Choroid plexus epithelial cell (primary cell): ENCODE measurements around the gene KRTAP5-3.
"Not testable (repeated sequence)": the region's sequence is repeated elsewhere in the genome, so short reads cannot be mapped to it uniquely, and the experiment has no call there.

Source experiments
- DNase-seq: peaks from one replicate; pipeline ENCODE4 v3.0.0-alpha.2; 2010; ENCODE audit warnings: low read depth
- H3K4me3 ChIP-seq: 2 replicates; pipeline ENCODE4 v1.5.1; 2011; ENCODE audit warnings: low read depth, mild to moderate bottlenecking, control low read depth, low read length, moderate library complexity
- TF ChIP-seq, protein P1 (sequence below): conservative IDR thresholded peaks from 2 replicates; pipeline ENCODE4 v1.5.1; 2011; ENCODE audit warnings: low read depth, mild to moderate bottlenecking, control low read depth, inconsistent platforms, low read length, moderate library complexity

Gene KRTAP5-3

GRCh38 chr11:1619449-1619848 lies 11.2 kb upstream of the KRTAP5-3 start:
- H3K4me3 ChIP-seq, result no peak overlapping the region
- TF ChIP-seq, protein P1, sequence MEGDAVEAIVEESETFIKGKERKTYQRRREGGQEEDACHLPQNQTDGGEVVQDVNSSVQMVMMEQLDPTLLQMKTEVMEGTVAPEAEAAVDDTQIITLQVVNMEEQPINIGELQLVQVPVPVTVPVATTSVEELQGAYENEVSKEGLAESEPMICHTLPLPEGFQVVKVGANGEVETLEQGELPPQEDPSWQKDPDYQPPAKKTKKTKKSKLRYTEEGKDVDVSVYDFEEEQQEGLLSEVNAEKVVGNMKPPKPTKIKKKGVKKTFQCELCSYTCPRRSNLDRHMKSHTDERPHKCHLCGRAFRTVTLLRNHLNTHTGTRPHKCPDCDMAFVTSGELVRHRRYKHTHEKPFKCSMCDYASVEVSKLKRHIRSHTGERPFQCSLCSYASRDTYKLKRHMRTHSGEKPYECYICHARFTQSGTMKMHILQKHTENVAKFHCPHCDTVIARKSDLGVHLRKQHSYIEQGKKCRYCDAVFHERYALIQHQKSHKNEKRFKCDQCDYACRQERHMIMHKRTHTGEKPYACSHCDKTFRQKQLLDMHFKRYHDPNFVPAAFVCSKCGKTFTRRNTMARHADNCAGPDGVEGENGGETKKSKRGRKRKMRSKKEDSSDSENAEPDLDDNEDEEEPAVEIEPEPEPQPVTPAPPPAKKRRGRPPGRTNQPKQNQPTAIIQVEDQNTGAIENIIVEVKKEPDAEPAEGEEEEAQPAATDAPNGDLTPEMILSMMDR, result no peak
- no peak for DNase-seq

GRCh38 chr11:1618231-1618630 lies 10.0 kb upstream of the KRTAP5-3 start:
- H3K4me3 ChIP-seq, result no peak overlapping the region
- no peak for DNase-seq
- TF ChIP-seq, protein P1, result no peak

DNA sequence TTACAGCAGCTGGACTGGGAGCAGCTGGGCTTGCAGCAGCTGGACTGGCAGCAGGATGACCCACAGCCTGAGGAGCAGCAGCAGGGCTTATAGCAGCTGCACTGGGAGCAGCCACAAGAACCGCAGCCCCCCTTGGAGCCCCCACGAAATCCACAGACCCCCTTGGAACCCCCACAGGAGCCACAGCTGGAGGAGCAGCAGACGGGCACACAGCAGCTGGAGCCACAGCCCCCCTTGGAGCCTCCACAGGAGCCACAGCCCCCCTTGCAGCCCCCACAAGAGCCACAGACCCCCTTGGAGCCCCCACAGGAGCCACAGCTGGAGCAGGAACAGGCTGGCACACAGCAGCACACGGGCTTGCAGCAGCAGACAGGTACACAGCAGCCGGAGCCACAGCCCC lies 362 bp downstream of the KRTAP5-3 start:
- not testable (repeated sequence) for DNase-seq, H3K4me3 ChIP-seq

DNA sequence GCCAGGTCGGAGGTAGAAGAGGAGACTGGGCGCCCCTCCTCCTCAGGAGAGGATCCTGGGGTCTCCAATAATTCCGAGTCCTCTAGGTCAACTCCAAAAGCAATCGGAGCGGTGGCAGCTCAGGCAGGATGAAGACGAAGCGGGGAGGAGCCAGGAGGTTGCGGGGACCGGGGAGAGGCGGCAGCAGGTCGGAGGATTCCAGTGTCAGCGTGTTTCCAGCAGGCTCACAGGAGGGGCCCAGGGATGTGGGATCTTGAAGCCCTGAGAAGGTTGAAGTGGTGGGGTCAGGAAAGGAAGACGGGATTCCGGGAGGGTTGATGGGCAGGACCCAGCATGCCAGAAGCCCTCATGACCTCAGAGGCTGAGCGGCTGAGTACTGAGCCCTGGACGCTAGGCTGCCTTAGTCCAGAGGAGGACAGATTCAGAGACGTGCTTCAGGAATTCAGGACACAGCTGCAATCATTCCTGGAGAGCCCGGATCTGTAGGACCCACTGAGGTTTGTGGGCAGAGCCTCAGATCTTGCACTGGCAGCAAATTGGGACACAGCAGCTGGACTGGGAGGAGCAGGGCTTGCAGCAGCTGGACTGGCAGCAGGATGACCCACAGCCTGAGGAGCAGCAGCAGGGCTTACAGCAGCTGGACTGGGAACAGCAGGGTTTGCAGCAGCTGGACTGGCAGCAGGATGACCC lies 962 bp downstream of the KRTAP5-3 start:
- peak; percentile 4 for DNase-seq
- not testable (repeated sequence) for H3K4me3 ChIP-seq

GRCh38 chr11:1605923-1606322 lies 2.3 kb downstream of the KRTAP5-3 start:
- not testable (repeated sequence) for DNase-seq

GRCh38 chr11:1604711-1605110 lies 3.6 kb downstream of the KRTAP5-3 start:
- TF ChIP-seq, protein P1, result no peak
- no peak overlapping the region for H3K4me3 ChIP-seq
- DNase-seq, result no peak

More at GRCh38 chr11:1605923-1606322, 2.3 kb downstream of the KRTAP5-3 start:
- not testable (repeated sequence) for H3K4me3 ChIP-seq

GRCh38 chr11:1604181-1604580 lies 4.1 kb downstream of the KRTAP5-3 start:
- TF ChIP-seq, protein P1, result no peak
- DNase-seq, result no peak
- no peak overlapping the region for H3K4me3 ChIP-seq

DNA sequence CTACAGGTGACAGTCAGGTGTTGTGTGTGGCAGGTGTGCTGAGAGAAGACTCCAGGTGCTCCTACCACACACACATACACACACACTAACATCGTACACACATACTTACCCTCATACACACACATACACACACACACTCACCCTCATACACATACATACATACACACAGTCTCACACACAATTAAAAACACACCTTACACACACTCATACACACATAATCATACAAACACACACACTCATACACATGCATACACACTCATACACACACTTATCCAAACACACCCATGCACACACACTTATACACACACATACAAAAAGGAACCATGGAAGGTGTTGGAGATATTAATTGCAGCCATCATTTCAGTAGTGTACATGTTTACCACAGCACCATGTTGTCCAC lies 4.6 kb downstream of the KRTAP5-3 start:
- no peak overlapping the region for H3K4me3 ChIP-seq
- TF ChIP-seq, protein P1, result no peak
- no peak for DNase-seq

- not testable (repeated sequence) for DNase-seq, H3K4me3 ChIP-seq
Observed at GRCh38 chr11:1601663-1602062, 6.6 kb downstream of the KRTAP5-3 start.
